ENCODE measurements around the gene MAZ.
"Not testable (repeated sequence)": the region's sequence is repeated elsewhere in the genome, so short reads cannot be mapped to it uniquely, and the experiment has no call there.

The MAZ gene

DNA sequence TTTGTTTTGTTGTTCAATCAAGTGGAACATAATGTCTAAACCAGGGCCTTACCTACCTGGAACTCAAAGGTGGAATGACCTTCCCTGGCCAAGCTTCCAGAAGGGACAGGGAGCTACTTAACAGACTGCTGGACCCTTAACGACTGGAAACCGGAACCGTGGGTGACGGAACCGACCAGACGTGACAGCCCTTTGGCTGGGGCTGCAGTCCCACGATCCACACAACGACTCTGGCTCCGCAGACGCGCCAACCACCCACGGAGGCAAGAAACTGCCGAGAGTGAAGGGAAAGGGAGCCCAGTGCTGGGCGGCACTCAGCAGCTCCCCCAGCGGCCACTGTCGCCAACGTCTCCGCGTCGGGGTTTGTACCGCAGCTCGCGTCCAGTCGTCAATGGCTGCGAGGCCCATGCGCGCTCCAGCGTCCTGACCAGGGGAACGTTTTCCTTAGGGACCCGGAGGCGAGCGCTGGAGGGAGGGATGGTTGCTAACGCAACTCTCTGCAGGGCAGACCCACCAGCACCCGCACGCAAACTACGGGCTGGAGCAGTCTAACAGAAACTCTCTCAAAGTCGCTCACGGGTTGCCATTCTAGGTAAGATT, 21.3 kb upstream of the MAZ start:
- DNase-seq = no peak

DNA sequence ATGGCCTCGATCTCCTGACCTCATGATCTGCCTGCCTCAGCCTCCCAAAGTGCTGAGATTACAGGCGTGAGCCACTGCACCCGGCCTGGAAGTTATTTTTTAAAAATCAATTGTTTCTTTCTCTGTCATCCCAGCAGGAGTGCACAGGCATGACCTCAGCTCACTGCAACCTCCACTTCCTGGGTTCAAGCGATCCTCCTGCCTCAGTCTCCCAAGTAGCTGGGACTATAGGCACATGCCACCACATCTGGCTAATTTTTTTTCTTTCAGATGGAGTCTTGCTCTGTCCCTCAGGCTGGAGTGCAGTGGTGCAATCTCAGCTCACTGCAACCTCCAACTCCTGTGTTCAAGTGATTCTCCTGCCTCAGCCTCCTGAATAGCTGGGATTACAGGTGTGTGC, 19.2 kb upstream of the MAZ start:
- not testable (repeated sequence) for DNase-seq

DNA sequence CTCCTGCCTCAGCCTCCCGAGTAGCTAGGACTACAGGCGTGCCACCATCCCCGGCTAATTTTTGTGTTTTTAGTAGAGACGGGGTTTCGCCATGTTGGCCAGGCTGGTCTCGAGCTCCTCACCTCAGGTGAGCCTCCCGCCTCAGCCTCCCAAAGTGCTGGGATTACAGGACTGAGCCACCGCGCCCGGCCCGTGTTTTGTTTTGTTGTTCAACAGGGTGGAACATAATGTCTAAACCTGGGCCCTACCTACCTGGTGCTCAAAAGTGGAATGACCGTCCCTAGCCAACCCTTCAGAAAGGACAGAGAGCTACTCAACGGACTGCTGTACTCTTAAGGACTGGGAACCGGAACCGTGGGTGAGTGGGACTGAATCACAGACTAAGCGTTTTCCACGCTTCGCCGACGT, 16.6 kb upstream of the MAZ start:
- peak; percentile 54 for DNase-seq

DNA sequence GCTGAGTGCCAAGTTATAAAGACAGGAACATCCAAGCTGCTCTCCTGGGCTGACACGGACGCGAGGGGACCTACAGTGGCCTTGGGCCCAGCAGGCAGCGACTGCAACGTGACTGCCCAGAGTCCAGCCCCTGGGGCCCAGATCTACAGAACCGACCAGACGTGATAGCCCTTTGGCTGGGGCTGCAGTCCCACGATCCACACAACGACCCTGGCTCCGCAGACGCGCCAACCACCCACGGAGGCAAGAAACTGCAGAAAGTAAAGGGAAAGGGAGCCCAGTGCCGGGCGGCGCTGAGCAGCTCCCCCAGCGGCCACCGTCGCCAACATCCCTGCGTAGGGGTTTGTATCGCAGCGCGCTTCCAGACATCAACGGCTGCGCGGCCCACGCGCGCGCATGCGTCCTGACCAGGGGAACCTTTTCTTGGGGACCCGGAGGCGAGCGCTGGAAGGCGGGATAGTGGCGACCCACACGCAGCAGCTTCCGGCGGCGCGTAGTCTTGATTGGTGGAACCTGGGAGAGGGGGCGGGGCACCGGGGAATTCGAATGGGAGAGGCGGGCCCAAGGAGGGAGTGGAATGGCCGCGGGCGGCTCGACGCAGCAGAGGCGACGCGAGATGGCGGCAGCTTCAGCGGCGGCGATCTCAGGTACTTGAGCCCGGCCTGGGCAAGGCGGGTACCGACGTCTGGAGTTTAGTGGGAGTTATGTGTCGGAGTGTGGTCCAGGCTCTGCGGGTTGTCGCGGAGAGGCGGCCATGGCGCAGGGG, 16.0 kb upstream of the MAZ start, which contains the start of gene KIF22:
Gene KIF22 (plus strand): TSS at position 569 of the 766 bp plus-strand sequence. CDS start 9 bp downstream, at position 578.
- DNase-seq = peak; percentile 84

DNA sequence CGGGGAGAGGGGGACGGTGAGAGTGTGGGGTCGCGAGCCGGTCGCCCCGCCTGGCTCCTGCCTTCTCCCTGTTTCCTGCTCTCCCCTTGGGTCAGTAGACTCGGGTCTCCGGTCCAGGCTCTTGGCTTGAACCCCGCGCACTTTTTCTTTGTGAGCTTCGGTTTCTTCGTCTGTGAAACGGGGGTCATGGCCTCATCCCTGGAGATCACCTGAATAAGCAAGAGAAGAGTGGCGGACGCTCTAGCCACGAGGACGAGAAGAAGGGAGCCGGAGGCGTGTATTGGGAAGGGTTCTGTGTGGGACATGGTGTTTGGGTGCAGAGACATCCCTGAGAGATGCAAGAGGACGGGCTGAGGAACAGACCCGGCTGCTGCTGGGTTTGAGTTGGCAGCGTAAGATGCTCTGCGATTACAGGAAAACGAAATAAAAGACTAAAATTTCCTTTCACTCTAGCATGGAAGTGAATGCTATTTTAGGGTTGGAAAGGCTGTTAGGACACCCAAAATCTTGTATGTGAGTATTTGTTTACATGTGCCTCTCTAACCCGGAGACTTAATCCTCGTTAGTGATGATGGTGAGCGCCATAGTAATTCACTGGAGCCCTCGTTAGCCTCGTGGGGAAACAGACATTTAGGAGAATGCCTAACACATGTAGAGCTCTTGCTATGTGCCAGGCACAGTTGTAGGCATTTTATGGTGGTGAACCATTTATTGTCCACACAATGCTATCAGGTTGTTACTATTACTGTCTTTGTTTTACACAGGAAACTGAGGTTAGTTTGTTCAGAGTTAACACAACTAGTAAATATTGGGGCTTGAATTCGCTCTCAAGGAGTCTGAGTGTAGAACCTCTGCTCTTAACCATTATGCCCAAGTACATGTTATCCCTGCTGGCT, 15.1 kb upstream of the MAZ start:
- no peak for DNase-seq

DNA sequence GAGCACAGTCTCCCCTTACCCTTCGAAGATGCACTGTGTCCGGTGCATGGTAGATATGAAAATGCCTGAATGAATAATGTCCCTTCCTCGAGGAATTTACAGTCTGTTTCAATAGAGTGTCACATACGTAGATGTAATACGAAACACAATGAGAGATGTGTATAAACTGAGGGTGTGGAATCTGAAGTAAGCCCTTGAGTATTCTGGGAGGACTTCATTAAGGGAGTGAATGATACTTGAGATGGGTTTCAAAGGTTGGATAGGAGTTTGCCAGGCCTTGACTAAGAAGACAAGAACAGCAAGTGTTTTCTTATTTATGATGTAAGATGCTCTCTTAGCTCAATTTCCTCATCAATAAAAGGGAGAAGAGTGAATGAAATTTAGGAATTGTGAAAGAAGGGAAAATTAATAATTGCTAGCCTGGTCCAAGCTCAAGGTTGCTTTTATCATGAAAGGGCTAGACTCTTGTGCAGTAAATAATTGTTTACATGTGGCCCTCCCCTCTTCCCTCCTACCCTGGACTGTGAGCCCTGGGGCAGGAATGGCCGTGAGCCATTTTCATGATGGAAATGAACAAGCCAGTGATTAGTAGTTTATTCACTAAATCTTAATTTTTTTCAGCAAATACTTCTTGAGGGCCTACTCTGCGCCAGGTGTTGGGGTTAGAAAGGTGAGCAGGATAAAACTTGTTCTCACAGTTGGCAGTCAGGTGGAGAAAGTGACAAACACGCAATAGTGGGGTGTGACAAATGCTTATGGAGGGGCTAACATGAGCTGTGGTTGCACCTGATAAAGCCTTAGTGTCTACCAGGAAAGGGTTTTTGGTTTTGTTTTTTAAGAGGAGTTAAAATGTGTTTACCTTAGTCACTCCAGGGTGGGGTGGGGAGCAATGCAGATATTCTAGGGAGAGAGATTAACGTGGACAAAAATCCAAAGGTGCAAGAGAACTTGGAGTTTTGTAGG, 14.2 kb upstream of the MAZ start:
- no peak for DNase-seq

DNA sequence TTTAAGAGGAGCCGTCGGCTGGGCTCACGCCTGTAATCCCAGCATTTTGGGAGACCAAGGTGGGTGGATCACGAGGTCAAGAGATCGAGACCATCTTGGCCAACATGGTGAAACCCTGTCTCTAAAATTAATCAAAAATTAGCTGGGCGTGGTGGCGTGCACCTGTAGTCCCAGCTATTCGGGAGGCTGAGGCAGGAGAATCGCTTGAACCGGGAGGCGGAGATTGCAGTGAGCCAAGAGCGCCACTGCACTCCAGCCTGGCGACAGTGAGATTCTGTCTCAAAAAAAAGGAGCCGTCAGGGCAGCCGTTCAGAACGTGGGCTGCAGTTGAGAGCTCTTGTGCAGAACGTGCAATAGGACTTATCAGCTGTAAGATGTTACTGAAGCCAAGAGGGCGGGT, 13.2 kb upstream of the MAZ start:
- not testable (repeated sequence) for DNase-seq

DNA sequence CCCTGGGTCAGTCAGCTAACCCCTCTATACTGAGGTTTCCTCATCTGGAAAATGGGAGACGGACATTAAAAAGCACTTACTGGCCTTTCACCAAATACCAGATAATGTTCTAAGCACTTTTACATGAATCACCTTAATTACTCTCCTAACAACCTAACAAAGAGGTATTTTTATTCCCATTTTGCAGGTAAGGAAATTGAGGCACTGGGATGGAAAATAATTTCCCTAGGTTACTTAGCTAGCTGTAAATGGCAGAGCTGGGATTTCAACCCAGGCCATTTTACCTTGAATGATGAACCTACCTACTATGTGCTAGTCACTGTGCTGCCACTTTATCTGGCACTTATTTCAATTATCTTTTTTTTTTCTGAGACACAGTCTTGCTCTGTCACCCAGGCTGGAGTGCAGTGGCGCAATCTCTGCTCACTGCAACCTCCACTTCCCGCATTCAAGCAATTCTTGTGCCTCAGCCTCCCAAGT, 12.1 kb upstream of the MAZ start:
- no peak for DNase-seq

DNA sequence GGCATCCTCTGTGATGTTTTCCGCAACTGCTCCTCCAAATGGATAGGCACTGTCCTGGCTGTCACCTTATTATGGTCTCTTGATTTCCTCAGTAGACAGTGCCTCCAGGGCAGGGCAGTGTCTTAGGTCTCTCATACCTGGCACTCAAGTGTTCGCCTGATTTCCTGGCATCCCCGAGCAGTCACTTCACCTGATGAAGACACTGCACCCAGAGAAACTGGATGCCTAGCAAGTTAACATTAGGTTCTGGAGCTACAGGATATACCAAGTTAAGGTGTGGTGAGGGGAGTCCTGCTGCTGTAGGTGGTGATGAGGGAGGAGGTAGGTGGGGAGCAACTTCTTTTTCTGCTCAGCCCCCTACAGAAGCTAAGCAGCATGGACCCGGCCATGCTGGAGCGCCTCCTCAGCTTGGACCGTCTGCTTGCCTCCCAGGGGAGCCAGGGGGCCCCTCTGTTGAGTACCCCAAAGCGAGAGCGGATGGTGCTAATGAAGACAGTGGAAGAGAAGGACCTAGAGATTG, 3.9 kb upstream of the MAZ start:
- DNase-seq = no peak

DNA sequence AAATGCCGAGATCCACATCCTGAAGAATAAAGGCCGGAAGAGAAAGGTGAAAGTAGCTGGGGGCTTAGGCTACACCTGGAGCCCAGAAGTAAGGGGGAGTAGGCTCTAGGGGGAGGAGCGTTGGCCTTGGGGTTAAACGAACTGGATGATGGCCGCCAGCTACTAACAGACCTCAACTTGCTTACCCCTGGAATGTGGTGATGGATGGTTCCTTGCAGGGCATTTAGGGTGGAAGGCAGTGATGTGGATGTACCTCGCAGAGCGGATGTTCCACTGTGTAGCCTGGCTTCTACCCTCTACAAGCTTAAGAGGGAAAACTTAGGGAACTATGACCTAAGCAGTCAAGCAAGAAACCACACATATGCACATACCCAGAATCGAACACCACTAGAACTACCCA, 2.3 kb upstream of the MAZ start:
- DNase-seq = no peak

DNA sequence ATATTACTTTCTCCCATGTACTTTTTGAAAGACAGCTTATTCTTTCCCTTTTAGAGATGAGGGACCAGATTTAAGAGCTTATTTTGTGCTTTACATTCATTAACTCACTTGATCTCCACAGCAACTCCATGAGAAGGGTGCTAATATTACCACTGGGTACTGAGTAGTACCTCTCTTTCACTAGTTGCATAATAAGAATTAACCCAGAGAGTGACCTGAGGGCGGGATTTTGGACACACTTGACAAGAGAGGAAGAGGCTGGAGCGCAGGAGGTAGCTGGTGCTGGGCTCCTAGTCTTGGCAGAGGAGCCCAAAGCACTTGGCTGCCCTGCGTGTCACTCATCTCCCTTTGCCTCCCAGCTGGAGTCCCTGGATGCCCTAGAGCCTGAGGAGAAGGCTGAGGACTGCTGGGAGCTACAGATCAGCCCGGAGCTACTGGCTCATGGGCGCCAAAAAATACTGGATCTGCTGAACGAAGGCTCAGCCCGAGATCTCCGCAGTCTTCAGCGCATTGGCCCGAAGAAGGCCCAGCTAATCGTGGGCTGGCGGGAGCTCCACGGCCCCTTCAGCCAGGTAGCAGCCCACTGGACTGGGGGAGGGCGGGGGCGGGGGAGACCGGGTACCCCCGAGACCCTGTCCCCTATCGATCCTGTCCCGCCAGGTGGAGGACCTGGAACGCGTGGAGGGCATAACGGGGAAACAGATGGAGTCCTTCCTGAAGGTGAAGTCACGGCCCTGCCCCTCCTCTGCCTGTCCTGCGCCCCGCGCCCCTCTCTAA, 1.7 kb upstream of the MAZ start:
- peak; percentile 44 for DNase-seq

DNA sequence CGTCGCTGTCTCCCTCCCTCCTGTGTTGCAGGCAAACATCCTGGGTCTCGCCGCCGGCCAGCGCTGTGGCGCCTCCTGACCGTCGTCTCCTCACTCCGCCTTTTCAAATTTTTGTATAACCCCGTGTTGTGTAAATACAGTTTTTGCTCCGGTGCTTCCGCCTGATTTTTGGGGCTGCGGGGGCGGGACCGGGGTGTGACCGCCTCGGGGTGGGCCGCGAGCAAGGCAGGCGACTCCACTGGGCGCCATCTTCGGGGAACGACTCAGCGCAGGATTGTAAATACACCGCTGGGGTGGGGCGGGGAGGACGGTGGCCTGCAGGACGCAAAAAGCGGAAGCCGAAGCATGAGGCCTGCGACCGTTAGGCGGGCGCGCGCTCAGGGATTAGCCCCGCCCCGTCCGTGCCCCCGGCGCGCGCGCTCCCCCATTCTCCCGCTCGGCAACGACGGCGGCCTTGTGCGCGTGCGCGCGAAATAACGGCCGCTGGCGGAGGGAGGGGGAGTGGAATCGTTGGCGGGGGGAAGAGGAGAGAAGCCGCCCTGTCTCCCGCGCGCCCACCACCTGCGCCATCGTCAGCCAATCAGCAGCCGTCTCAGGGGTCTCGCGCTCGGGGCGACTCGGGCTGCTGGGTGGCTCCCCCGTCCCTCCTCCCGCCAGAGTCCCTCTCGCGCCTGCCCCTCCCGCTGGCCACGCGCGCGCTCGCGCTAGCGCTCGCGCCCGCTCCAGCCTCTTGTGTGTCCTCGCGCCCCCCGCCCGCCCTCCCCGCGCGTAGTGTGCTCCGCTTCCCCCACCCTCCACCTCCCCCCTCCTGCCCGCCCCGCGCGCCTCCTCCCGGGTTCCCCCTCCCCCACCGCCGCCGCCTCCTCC, 864 bp upstream of the MAZ start:
- peak; percentile 91 for DNase-seq

DNA sequence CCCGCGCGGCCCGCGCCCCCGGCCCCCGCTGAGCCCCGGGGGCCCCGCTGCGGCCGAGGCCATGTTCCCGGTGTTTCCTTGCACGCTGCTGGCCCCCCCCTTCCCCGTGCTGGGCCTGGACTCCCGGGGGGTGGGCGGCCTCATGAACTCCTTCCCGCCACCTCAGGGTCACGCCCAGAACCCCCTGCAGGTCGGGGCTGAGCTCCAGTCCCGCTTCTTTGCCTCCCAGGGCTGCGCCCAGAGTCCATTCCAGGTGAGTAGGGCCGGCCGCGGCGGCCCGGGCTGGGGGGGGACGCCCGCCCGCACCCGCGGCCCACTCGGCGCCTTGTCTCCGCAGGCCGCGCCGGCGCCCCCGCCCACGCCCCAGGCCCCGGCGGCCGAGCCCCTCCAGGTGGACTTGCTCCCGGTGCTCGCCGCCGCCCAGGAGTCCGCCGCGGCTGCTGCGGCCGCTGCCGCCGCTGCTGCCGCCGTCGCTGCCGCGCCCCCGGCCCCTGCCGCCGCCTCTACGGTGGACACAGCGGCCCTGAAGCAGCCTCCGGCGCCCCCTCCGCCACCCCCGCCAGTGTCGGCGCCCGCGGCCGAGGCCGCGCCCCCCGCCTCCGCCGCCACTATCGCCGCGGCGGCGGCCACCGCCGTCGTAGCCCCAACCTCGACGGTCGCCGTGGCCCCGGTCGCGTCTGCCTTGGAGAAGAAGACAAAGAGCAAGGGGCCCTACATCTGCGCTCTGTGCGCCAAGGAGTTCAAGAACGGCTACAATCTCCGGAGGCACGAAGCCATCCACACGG, 504 bp downstream of the MAZ start:
- no peak for DNase-seq

DNA sequence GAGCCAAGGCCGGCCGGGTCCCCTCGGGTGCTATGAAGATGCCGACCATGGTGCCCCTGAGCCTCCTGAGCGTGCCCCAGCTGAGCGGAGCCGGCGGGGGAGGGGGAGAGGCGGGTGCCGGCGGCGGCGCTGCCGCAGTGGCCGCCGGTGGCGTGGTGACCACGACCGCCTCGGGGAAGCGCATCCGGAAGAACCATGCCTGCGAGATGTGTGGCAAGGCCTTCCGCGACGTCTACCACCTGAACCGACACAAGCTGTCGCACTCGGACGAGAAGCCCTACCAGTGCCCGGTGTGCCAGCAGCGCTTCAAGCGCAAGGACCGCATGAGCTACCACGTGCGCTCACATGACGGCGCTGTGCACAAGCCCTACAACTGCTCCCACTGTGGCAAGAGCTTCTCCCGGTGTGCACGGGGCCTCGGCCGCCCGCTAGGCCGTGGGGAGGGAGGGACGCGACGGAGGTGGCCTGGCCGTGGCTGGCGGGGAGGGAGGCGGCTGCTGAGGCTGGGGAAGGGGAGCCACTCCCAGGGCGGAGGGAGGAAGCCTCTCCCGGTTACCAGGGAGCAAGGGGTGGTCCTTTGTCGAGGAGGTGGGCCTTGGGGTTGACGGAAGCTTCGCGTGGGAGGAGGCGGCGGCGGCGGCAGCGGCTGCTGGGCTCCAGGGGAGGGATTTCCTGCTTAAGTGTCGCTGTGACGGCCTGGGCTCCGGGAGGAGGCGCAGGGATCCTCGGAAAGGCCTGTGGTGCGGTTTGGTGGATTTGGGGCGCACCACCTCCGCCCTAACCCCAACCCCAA, 1.3 kb downstream of the MAZ start:
- DNase-seq = peak; percentile 60

DNA sequence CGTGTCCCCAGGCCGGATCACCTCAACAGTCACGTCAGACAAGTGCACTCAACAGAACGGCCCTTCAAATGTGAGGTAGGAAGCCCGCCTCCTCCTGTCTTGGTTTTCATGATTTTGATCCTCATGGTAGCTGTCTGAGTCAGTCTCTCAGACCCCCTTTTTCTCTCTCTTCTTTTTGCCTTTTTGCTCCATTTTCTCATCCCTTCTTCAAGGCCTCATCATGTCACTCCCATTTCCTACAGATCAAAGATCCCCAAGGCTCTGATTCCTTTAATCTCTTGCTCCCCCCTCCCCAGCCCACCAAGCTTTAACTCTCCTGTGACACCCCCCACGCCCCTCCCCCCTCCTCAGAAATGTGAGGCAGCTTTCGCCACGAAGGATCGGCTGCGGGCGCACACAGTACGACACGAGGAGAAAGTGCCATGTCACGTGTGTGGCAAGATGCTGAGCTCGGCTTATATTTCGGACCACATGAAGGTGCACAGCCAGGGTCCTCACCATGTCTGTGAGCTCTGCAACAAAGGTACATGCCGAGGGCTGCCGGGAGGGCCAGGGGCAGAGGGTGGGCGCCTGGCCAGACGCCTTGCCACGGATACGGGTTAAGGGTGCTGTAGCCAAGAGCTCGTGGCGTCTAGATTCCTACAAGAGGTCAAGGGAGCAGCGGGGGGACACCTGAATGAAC, 2.0 kb downstream of the MAZ start:
- DNase-seq = no peak

DNA sequence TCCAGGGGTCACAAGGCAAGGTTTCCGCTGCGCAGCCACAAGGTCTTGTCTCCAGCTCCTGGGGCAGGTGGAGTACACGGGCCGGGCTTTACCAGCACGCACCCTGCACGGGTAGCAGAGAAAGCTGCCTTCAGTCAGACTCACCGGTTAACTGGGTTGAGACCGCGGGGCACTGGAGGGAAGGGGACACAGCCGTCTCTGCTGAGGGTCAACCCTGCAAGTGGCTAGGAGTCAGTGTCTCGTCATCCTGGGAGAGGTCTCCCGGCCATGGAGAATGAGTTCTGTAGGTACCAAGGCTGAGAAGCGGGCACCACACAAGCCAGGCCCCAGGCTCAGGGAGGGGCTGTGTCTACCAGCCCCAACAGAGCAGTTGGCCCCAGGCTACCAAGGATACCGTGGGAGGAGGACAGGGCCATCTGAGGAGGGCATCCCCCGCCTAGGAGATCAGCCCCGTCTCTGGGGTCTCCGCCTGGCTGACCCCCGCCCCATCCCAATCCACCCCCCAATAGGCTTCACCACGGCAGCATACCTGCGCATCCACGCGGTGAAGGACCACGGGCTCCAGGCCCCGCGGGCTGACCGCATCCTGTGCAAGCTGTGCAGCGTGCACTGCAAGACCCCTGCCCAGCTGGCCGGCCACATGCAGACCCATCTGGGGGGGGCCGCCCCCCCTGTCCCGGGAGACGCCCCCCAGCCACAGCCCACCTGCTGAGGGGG, 2.9 kb downstream of the MAZ start:
- no peak for DNase-seq

Measured in NCI-H2029 treated with DMSO at 0.1 percent for 48 hours (cell line).